ENCODE measurements around the gene NCL.
A peak's percentile ranks its signal among the peaks of the same experiment; 100 is the strongest.
"Not testable (repeated sequence)": the region's sequence is repeated elsewhere in the genome, so short reads cannot be mapped to it uniquely, and the experiment has no call there.

The NCL gene

DNA sequence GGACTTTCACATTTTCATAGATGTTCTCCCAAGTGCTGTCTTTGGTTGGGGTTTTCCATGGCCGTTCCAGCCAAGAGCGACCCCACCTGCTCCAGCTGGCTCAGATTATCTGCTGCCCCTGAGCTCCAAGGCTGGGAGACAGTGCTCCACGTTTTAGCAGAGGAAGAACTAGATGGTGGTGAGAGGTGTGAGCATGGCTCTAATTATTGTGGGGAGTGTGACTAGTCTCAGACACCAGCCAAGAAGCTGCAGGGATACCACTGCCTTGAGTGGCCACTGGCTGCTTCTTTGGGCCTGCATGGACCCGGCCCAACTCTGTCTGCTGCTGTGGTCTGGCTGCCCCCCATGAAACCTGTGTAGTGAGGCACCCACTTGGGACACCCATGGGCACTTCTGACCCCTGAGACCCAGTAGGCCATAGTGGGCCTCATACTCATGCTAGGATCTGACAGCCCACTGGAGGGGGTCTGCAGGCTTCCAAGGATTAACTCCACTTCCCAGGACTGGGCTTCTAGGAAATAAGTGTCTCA lies 2.8 kb upstream of the NCL start:
- no peak for DNase-seq

DNA sequence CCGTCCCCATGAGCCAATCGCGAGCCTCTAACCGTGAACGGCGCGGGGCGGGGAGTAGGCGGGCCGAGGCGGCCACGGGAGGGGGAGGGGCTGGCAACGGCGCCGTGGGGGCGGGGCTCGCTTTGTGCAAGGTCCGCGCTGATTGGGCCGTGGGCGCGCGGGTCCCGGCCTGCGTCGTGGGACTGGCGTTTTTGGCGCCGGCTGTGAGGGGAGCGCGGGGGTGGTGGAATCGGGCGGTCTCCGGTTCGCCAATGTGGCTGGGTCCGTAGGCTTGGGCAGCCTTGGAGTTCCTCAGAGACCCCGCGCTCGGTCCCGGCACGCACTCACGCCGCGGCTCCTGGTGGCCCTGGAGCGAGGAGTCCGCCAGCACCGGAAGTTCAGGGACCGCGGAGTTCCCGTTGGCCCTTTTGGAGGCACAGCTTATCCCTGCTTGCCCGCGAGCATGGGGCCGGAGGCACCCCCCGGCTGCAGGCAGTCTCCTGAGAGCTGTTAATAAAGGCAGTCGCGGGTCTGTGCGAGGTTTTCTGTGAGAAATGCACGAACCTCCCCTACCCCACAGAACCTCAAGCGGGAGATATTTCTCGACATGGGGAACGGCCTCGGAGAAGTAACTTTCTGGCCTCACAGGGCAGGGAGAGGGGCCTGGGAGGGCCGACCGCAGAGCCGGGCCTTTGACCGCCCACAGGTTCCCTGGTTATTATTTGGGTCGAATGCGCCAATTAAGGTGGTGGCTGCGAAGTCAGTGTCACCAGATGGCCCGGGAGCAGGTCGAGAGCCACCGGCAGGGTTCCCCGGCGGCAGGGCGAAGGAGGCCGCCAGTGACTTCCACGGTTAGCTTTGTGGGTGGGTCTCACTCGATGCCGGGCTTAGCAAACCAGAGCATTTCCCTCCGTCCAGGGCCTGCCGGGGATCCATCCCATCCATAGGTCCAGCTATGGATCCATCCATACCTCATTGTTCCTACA lies 574 bp upstream of the NCL start:
- peak; percentile 95 to 99 (median 97) for DNase-seq

DNA sequence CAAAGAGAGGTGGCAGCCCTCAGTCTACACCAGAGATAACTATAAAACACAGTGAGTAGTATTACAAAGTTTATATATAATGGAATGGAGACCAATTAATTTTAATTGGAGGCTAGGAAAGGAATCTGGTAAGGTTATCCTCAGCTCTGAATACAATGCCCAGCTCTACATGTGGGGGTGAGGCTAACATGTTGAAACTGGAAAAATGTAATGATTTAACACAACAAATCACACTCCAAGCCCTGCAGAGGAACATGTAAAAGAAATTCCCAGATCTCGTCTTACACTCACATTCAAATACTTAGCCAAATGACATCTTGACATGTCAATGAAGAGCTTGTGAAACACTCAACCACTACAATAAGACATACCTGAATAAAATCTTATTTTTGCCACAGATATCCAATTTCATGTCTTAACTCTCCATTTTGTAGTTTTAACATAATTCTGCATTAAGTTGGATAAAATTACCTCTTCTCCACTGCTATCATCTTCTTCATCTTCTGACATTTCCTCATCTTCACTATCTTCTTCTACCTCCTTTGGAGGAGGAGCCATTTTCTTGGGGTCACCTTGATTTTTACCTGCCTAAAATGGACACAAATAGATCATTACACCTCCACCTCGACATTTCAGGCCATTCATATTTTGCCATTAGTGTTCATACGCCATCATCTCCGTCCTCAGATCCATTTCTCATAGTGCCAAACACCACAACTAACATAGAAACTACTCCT lies 1.4 kb downstream of the NCL start:
- DNase-seq = no peak

DNA sequence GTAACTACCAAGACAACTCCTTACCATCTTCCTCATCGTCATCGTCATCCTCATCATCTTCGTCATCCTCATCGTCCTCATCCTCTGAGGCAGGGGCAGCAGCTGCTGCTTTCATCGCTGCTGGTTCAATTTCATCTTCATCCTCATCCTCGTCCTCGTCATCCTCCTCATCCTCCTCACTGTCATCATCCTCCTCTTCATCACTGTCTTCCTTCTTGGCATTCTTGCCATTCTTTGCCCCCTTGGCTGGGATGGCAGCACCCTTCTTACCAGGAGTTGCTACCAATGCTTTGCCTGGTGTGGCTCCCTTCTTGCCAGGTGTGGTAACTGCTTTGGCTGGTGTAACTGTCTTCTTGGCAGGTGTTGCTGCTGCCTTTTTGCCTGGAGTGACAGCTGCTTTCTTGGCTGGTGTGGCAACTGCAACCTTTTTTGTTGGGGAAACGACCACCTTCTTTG lies 2.7 kb downstream of the NCL start:
- no peak for DNase-seq

DNA sequence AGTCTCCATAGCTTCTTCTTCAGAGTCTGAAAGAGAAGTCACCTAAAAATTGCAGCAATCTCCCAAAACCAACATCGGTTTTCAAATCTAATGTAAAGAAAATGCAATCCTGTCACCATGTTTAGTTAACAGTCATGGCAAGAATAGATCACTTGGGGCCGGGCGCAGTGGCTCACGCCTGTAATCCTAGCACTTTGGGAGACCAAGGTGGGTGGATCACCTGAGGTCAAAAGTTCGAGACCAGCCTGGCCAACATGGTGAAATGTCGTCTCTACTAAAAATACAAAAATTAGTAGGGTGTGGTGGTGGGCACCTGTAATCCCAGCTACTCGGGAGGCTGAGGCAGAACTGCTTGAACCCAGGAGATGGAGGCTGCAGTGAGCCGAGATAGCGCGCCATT lies 3.4 kb downstream of the NCL start:
- not testable (repeated sequence) for DNase-seq

DNA sequence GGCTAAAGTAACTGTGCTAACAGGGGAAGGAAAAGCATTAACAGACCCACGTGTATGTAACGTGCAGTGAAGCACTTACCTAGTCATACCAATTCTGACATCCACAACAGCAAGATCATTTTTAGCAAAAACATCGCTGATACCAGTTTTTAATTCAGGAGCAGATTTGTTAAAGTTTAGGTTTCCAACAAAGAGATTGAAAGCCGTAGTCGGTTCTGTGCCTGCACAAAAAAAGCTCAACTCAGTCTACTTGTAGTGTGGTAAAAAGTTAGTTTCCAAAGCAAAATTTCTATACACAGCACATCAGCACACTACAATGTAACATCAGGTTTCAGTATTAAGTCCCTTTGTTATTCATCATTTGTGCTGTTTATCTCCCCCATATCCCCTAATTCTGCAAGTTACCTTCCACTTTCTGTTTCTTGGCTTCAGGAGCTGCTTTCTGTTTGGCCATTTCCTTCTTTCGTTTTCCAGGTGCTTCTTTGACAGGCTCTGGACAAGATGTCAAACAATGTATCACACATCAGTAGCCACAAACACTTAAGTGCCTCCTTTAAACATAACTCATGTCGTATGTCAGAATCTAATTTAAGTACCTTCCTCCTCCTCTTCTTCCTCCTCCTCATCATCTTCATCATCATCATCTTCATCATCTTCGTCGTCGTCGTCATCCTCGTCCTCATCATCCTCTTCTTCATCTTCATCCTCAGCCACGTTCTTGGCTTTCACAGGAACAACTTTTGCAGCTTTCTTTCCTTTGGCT lies 4.0 kb downstream of the NCL start:
- DNase-seq = no peak

DNA sequence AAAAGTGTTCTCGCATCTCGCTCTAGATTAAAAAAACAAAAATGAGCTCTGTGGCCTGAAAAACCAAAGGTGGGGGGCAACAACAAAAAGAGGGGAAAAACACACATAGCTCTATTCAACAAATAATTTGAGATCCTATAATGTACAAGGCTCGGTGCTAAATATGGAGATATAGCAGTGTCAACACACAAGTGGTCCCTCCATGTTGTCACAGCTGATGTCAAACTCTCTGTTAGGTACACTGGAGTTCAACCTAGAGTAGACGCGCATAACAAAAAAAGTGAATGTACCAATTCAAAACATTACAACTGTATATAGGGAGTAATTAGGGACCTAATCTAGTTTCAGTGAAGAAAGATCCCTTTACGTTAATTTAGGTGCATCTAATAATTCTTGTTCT lies 5.9 kb downstream of the NCL start:
- no peak for DNase-seq

DNA sequence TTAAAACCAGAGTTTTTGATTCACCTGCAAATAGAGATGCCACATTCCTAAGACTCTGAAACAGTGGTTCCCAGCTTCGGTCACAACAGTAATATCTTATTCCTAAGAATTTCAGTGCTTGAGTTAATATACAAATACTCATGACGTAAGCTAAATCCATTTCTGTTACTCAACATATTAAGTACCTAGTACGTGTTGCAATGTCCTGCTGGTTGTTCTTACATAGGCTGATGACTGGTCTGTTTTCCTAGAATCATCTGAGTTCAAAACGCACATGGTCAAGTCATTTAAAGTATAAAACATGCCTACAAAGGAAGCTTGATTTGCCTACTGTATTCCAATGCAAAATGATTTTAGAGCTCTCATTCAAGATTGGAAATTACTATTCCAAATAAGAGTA lies 7.2 kb downstream of the NCL start:
- no peak for DNase-seq

DNA sequence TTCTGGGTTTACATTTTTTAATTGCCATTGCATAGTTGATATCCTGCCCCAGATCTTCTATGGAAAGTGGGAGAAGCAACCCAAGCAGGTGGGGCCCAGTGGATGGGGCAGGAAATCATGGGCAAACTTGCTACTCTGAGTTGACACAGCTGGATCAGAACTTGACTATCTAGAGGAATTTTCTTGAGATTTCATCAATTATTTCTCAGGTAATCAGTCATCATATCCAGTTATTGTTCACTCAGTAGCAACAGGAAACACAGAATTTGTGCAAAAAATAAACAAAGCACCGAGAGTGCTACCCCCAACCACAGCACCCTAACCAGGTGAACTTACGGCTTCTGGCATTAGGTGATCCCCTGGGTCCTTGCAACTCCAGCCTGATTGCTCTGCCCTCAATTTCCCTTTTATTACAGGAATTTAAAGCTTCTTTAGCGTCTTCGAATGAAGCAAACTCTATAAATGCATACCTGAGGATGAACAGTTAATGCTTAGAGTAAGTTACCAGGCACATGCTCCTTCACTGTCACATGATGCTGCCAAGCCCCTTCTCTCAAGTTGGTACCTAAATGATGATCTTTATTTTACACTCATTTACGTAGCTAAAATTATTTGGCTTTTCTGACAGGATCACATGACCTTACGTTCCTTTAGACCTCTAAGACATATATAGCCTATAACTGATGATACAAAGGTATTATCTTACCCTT lies 7.8 kb downstream of the NCL start:
- DNase-seq = no peak

DNA sequence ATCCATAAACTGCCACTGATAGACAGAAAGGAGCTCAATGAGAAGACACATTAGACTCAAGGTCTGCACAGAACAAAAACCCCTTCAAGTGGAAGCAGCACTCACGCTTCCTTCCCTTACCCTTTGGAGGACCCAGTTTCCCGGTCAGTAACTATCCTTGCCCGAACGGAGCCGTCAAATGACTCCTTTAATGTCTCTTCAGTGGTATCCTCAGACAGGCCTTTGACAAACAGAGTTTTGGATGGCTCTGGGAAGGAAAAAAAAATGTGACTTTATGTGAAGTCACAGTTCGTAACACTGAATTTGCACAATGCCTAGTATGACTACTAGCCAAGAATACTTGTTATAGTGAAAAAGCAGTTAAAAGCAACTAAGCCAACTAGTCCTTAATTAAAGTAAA lies 8.4 kb downstream of the NCL start:
- DNase-seq = no peak

DNA sequence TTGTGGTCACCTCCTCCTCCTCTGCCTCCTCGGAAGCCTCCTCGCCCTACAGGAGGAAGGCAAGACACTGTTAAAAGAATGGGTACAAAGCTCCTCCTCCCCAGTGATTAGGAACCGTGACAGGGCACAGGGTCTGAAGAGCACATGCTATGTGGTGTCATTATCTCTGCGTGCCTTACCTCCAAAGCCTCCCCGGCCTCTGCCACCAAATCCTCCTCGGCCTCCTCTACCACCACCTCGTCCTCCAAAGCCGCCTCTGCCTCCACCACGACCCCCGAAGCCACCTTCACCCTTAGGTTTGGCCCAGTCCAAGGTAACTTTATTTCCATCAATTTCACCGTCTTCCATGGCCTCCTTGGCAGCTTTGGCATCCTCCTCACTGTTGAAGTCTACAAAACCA lies 9.1 kb downstream of the NCL start:
- no peak for DNase-seq

DNA sequence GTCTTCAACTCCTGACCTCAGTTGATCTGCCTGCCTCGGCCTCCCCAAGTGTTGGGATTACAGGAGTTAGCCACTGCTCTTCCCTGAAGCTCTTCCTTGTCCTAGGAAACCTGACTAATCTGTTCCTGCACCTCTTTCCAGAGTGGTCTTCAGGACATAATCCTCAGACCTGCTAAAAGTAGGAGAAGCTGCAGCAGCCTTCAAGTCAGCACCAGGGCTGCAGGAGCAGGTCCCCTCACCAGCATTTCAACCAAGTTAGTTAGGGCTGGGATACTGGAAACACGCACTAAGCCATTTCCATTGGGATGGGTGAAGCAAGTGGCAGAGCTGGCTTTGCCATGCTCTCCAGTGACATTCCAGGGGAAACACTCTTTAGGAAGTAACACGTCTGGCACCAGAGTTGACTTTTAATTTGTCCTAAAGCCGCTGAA lies 9.9 kb downstream of the NCL start:
- no peak for DNase-seq

DNA sequence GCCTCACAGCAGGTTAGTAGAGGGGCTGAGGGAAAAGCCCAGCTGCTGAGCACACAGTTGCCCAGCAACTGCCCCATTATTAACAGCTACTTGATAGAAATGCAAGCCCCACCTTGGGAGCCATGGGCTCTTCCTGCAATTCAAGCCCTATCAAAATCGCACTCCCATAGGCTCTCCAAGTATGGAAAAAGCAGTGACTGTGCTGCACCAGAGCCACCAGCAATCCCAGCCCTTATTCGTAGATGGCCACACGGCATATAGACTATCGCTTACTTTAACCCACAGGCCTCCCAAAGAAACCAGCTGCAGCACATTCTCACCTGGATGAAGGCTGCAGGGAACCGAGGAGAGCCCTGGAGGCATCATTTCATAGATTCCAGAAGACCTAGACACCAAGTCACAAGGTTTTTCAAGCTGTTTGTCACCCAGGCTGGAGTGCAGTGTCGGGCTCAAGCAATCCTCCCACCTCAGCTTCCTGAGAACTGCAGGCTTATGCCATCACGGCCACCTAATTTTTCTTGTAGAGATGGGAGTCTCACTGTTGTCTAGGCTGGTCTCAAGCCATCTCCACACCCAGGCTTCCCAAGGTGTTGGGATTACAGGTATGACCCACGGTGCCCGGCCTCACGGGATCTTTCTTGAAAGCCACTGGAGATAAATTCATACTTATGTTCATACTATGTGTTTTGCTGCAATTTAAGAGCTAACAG lies 11.3 kb downstream of the NCL start:
- no peak for DNase-seq

DNA sequence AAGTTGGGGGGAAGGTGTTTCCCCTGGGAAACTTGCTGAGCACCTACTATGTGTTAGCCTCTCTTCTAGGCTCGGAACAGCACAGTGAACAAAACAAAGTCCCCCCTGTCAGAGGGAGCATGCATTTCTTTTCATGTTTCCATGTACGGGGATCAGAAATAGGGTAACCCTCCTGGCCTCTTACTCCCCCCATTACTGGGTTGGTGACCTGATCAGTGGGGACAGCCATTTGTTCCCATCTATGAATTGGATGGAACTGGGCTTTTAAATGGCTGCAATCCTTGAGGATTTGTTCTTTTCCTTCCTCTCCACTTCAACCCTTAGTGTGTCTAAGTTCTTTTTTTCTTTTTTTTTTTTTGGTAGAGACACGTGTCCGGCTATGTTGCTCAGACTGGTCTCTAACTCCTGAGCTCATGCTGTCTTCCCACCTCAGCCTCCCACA lies 13.7 kb downstream of the NCL start:
- no peak for DNase-seq

DNA sequence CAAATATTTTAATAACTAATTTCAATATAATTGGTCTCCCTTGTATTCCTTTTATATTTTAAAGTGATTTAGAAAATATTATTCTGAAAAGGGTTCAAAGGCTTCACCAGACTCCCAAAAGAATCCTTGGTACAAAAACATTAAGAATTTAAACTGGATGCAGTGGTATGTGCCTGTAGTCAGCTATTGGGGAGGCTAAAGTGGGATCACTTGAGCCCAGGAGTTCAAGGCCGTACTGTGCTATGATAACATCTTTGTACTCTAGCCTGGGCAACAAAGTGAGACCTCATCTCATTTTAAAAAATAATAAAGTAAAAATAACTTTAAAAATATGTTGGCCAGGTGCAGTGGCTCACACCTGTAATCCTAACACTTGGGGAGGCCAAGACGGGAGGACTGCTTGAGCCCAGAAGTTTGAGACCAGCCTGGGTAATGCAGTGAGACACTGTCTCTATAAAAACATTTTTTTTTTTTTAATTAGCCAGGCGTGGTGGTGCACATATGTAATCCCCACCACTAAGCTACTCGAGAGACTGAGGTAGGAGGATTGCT lies 14.7 kb downstream of the NCL start:
- no peak for DNase-seq

DNA sequence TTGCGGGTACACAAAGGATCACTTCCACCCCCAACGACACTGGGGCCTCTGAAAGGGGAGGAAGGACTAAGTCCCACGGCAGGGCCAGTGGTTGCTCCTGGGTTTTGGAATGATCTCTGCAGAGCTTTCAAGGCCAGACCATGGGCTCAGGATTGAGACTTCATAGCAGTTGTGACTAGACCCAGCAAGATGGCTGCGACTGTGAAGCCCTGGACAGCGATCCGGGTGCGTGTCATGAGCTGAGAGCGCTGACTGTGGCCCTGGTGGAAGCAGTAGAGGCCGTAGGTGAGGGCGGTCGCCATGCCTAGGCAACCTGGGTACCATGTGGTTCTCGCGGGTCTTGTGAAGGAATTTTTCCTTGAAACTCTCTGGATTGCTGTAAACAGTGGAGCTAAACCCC lies 27.3 kb downstream of the NCL start:
- DNase-seq = no peak

DNA sequence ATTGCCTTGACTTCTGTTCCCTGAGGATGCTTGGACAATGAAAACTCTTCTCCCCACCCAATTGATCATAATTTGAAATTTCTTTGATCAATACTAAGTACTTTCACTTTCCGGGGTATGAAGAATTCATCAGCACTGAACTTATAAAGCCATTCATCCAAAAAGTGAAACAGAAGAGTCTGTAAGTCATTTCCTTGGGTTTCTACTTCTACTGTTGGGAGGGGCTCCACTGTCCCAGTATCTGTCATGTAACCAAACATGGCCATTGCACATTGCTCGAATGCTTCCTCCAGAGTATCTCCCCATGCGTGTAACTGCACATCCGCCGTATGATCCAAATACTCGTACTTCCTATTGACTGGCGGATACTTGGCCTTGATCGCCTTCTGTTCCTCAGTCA lies 30.3 kb downstream of the NCL start:
- no peak for DNase-seq

DNA sequence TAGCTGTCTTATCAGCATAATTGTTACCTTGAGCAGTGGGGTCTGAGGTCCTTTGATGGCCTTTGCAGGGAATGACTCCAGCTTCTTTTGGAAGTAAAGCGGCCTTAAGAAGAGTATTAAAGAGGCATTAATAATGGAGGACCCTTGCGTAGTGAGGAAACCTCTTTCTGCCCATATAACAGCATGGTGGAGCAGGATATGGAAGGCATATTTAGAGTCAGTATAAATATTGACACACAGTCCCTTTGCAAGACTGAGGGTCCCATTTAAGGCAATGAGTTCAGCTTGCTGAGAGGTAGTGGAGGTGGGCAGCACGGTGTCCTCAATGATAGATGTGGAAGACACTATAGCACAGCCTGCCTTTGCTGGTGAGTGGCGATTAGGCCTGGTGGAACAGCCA lies 32.7 kb downstream of the NCL start:
- DNase-seq = no peak

DNA sequence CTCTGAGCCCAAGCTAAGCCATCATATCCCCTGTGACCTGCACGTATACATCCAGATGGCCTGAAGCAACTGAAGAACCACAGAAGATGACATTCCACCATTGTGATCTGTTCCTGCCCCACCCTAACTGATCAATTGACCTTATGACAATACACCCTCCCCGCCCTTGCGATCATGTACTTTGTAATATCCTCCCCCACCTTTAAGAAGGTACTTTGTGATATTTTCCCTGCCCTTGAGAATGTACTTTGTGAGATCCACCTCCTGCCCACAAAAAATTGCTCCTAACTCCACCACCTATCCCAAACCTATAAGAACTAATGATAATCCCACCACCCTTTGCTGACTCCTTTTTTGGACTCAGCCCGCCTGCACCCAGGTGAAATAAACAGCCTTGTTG lies 33.8 kb downstream of the NCL start:
- not testable (repeated sequence) for DNase-seq

DNA sequence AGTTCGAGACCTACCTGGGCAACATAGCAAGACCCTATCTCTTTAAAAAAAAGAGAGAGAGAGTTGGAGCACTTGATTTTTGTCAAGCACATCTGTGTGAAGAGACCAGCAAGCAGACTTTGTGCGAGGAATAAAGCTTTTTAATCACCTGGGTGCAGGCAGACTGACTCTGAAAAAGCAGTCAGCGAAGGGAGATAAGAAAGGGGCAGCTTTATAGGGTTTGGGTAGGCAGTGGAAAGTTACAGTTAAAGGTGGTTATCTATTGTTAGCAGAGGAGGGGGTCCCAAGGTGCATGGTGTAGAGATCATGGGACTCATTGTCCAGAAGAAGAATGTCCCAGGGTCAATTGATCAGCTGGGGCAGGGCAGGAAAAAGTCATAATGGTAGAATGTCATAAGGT lies 34.4 kb downstream of the NCL start:
- no peak for DNase-seq

DNA sequence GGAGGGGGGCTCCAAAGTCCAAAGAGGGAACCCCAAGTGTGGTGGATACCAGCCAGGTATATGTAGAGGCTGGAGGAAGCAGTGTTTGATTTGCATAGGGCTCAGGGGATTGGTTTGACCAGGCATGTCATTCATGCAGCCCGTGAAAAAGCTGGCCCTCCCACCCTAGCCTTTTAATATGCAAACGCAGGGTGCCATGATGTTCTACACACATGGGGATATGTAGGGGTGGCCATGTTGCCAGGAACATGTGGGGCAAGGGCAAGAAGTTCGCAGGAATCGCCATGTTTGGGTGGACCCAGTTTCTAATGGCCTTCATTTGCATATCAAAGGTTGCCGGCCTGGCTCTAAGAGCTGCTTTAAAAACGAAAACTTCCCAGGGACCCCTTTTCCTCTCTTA lies 35.1 kb downstream of the NCL start:
- DNase-seq = no peak

Data from activated naive CD4-positive, alpha-beta T cell (primary cell).